GM12801 (cell line): ENCODE data around the gene HBEGF.

Experiments
- CTCF ChIP-seq: IDR thresholded peaks from one replicate; pipeline ENCODE4 v1.5.1; 2011; ENCODE audit warnings: control low read depth; ENCODE audit not compliant: insufficient read length; ENCODE audit errors: extremely low read depth

HBEGF gene

GRCh38 chr5:140381972-140382371 lies 35.6 kb upstream of the HBEGF start:
- no peak for TF ChIP-seq CTCF

- TF ChIP-seq CTCF = no peak
Observed at GRCh38 chr5:140381351-140381750, 34.9 kb upstream of the HBEGF start.

GRCh38 chr5:140372971-140373487 lies 26.6 kb upstream of the HBEGF start:
- TF ChIP-seq CTCF = no peak

GRCh38 chr5:140371356-140372151 lies 25.2 kb upstream of the HBEGF start:
- TF ChIP-seq CTCF = no peak

- TF ChIP-seq CTCF = no peak
Observed at GRCh38 chr5:140367256-140368013, 21.0 kb upstream of the HBEGF start.

GRCh38 chr5:140366589-140367255 lies 20.3 kb upstream of the HBEGF start:
- no peak for TF ChIP-seq CTCF

- TF ChIP-seq CTCF = no peak
Observed at GRCh38 chr5:140365941-140366340, 19.5 kb upstream of the HBEGF start.
